Cardiac muscle cell (in vitro differentiated cells and primary cell): ENCODE data around the gene KCNMA1. TPM values are rescaled to one million over a fixed set of nuclear protein-coding genes. Genes with fewer than 3 reads are reported as not detected.

Experiments
- DNase-seq, 2 donors: peaks; one replicate each; pipeline versions ENCODE4 v3.0.0 to v3.0.0-alpha.2; 2010 to 2017; ENCODE audit warnings: low read depth in 1 of 2, low spot score in 1 of 2
- H3K27ac ChIP-seq: fragments of 200-600 bp; sonication (generic); 2 replicates; pipeline ENCODE4 v1.5.1; 2016
- H3K27me3 ChIP-seq: fragments of 200-600 bp; sonication (generic); 2 replicates; pipeline ENCODE4 v1.6.0; 2016; ENCODE audit warnings: control low read depth
- H3K36me3 ChIP-seq: fragments of 200-600 bp; sonication (generic); 2 replicates; pipeline ENCODE4 v1.5.1; 2016; ENCODE audit warnings: control low read depth
- H3K4me1 ChIP-seq: fragments of 200-600 bp; sonication (generic); 2 replicates; pipeline ENCODE4 v1.8.1; 2017; ENCODE audit warnings: low read depth, mild to moderate bottlenecking, mixed run types
- H3K4me3 ChIP-seq: fragments of 200-600 bp; sonication (generic); 2 replicates; pipeline ENCODE4 v1.5.1; 2016; ENCODE audit warnings: mild to moderate bottlenecking
- H3K9me3 ChIP-seq: fragments of 200-600 bp; sonication (generic); 2 replicates; pipeline ENCODE4 v1.5.1; 2017; ENCODE audit warnings: low read depth, mild to moderate bottlenecking, control low read depth
- polyA plus RNA-seq: library from polyadenylated mRNA; unstranded; fragments of >200 nt; fragmentation: Nextera tagmentation; extraction: Ambion mirVana; gene quantifications from 2 replicates; pipeline ENCODE4 v1.2.1, GENCODE V29; 2016
- total RNA-seq: library from RNA; depleted of rRNA; stranded (reverse); fragments of >200 nt; gene quantifications from 2 replicates; pipeline ENCODE4 v1.2.3, GENCODE V29; 2016
- TF ChIP-seq, protein P1 (sequence below): IDR thresholded peaks from 2 replicates; pipeline ENCODE4 v1.5.1; 2012; ENCODE audit warnings: low read depth, mild to moderate bottlenecking, low read length

The KCNMA1 gene
- total and polyA plus RNA-seq, 2 experiments from 2014 or later, result 1.8 to 1.9 TPM

- TF ChIP-seq, protein P1, sequence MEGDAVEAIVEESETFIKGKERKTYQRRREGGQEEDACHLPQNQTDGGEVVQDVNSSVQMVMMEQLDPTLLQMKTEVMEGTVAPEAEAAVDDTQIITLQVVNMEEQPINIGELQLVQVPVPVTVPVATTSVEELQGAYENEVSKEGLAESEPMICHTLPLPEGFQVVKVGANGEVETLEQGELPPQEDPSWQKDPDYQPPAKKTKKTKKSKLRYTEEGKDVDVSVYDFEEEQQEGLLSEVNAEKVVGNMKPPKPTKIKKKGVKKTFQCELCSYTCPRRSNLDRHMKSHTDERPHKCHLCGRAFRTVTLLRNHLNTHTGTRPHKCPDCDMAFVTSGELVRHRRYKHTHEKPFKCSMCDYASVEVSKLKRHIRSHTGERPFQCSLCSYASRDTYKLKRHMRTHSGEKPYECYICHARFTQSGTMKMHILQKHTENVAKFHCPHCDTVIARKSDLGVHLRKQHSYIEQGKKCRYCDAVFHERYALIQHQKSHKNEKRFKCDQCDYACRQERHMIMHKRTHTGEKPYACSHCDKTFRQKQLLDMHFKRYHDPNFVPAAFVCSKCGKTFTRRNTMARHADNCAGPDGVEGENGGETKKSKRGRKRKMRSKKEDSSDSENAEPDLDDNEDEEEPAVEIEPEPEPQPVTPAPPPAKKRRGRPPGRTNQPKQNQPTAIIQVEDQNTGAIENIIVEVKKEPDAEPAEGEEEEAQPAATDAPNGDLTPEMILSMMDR, result no peak
- Histone ChIP-seq H3K9me3 (no peaks in the 10 kb centered on the region), H3K27ac (no peak overlapping the region), H3K4me1 (peaks cover 12% of the 10 kb centered on the region), H3K36me3 (no peaks in the 10 kb centered on the region), H3K27me3 (no peaks in the 10 kb centered on the region), H3K4me3 (no peak overlapping the region)
- DNase-seq, result peak in 1 of 2 donors; percentile 27
Observed at GRCh38 chr10:77084431-77085144, 553.0 kb downstream of the KCNMA1 start.

GRCh38 chr10:77082601-77083252 lies 554.9 kb downstream of the KCNMA1 start:
- H3K4me1 ChIP-seq, result peaks cover 12% of the 10 kb centered on the region
- TF ChIP-seq, protein P1, result peak; percentile 5
- H3K27me3 ChIP-seq, result no peaks in the 10 kb centered on the region
- H3K36me3 ChIP-seq, result no peaks in the 10 kb centered on the region
- DNase-seq, result no peak
- H3K27ac ChIP-seq, result no peak overlapping the region
- no peak overlapping the region for H3K4me3 ChIP-seq
- no peaks in the 10 kb centered on the region for H3K9me3 ChIP-seq

- H3K9me3 ChIP-seq, result no peaks in the 10 kb centered on the region
- TF ChIP-seq, protein P1, result no peak
- DNase-seq, result no peak
- H3K27ac ChIP-seq, result no peak overlapping the region
- no peaks in the 10 kb centered on the region for H3K36me3 ChIP-seq
- no peak overlapping the region for H3K4me3 ChIP-seq
- H3K27me3 ChIP-seq, result no peaks in the 10 kb centered on the region
- peaks cover 12% of the 10 kb centered on the region for H3K4me1 ChIP-seq
Observed at GRCh38 chr10:77081481-77081891, 556.1 kb downstream of the KCNMA1 start.

GRCh38 chr10:77080361-77081027 lies 557.1 kb downstream of the KCNMA1 start:
- DNase-seq, result no peak
- Histone ChIP-seq H3K4me3 (no peak overlapping the region), H3K27ac (no peak overlapping the region)

DNA sequence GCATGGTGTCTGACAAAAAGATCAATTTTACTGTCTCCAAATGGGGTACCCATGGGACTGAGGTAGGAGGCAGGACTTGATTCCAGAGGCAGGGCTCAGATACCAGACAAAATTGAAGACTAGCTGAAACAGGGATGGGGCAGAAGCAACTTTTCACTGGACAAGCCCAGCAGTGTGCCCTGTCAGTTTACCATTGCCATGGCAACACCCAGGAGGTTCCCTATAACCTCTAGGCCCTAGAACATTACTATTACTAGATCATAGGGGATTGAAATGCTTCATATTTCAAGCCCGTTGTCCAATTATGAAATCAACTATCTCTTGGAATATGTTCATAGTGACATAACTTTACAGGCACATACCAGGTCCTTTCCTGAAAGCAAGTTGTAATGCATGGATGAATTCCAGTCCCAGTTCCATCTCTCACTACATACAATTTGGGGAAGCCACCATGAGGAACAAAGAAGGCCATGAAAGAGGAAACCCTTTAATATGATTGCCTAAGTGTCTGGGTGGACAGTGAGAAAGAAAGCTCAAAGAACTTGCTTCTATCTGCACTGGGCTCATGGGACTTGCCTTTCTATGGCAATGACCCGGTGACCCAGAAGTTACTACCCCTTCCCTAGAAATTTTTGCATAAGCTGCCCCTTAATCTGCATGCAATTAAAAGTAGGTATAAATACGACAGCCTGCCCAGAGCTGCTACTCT lies 557.9 kb downstream of the KCNMA1 start:
- TF ChIP-seq, protein P1, result no peak
- H3K4me1 ChIP-seq, result peaks cover 10% of the 10 kb centered on the region
- H3K4me3 ChIP-seq, result no peak overlapping the region
- no peaks in the 10 kb centered on the region for H3K36me3 ChIP-seq
- no peak overlapping the region for H3K27ac ChIP-seq
- H3K9me3 ChIP-seq, result no peaks in the 10 kb centered on the region
- H3K27me3 ChIP-seq, result no peaks in the 10 kb centered on the region
- no peak for DNase-seq

More at GRCh38 chr10:77080361-77081027, 557.1 kb downstream of the KCNMA1 start:
- TF ChIP-seq, protein P1, result no peak
- Histone ChIP-seq H3K9me3 (no peaks in the 10 kb centered on the region), H3K36me3 (no peaks in the 10 kb centered on the region), H3K4me1 (peaks cover 12% of the 10 kb centered on the region), H3K27me3 (no peaks in the 10 kb centered on the region)
